Stimulated activated CD4-positive, alpha-beta T cell treated with anti-CD3 and anti-CD28 coated beads, TNF-alpha, amount 100 ng/mL, for 48 hours (primary cell): Measurements from ENCODE around the gene APOA4.

ENCODE experiments used
- DNase-seq, 3 donors: peaks; one replicate each; pipeline ENCODE4 v3.0.0-alpha.2; 2020; ENCODE audit warnings: low read depth in 3 of 3

The APOA4 gene

GRCh38 chr11:116830184-116830912 lies 7.2 kb upstream of the APOA4 start:
- no peak for DNase-seq

DNA sequence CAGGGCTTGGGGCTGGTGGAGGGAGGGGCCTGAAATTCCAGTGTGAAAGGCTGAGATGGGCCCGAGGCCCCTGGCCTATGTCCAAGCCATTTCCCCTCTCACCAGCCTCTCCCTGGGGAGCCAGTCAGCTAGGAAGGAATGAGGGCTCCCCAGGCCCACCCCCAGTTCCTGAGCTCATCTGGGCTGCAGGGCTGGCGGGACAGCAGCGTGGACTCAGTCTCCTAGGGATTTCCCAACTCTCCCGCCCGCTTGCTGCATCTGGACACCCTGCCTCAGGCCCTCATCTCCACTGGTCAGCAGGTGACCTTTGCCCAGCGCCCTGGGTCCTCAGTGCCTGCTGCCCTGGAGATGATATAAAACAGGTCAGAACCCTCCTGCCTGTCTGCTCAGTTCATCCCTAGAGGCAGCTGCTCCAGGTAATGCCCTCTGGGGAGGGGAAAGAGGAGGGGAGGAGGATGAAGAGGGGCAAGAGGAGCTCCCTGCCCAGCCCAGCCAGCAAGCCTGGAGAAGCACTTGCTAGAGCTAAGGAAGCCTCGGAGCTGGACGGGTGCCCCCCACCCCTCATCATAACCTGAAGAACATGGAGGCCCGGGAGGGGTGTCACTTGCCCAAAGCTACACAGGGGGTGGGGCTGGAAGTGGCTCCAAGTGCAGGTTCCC lies 6.5 kb upstream of the APOA4 start, which contains the start of gene APOC3:
Gene APOC3, plus strand, starts transcription at position 383 of the 659 bp plus-strand sequence. CDS start 676 bp downstream, outside the sequence.
- no peak for DNase-seq

DNA sequence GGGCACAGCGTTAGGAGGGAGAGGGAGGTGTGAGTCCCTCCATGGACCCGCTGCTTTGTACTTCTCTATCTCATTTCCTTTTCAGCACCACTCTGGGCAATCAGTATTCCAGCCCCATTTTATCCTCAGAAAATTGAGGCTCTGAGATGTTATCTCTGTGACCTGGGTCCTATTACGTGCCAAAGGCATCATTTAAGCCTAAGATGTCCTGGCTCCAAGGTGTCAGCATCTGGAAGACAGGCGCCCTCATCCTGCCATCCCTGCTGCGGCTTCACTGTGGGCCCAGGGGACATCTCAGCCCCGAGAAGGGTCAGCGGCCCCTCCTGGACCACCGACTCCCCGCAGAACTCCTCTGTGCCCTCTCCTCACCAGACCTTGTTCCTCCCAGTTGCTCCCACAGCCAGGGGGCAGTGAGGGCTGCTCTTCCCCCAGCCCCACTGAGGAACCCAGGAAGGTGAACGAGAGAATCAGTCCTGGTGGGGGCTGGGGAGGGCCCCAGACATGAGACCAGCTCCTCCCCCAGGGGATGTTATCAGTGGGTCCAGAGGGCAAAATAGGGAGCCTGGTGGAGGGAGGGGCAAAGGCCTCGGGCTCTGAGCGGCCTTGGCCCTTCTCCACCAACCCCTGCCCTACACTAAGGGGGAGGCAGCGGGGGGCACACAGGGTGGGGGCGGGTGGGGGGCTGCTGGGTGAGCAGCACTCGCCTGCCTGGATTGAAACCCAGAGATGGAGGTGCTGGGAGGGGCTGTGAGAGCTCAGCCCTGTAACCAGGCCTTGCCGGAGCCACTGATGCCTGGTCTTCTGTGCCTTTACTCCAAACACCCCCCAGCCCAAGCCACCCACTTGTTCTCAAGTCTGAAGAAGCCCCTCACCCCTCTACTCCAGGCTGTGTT lies 5.8 kb upstream of the APOA4 start:
- no peak for DNase-seq

- DNase-seq, result no peak
These were observed 4.4 kb upstream of the APOA4 start for GRCh38 chr11:116827461-116827860.

GRCh38 chr11:116826751-116827431 lies 3.8 kb upstream of the APOA4 start:
- no peak for DNase-seq

- DNase-seq, result no peak
These were observed 3.0 kb upstream of the APOA4 start for GRCh38 chr11:116825854-116826750.

GRCh38 chr11:116825434-116825833 lies 2.3 kb upstream of the APOA4 start:
- DNase-seq, result no peak

DNA sequence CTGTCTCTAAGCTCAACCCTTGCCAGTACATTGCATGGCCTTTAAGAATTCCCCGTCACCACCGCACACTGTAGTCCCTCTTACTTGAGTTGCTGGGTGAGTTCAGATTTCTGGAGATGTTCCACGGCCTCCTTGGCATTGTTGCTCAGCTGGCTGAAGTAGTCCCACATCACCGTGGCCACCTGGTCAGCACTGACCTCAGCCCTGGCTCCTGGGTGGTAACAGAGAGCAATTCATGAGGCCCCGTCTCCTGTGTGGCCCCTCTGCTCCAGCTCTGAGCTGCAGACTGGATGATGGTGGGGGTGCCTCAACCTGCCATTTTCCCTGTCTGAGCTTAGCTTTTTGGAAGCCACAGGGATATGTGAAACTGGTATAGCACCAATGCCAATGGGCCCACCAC lies 529 bp downstream of the APOA4 start:
- no peak for DNase-seq

- no peak for DNase-seq
These were observed 1.8 kb downstream of the APOA4 start for GRCh38 chr11:116821050-116821918.

GRCh38 chr11:116819049-116819448 lies 4.1 kb downstream of the APOA4 start:
- no peak for DNase-seq

GRCh38 chr11:116814502-116814901 lies 8.6 kb downstream of the APOA4 start:
- no peak for DNase-seq

DNA sequence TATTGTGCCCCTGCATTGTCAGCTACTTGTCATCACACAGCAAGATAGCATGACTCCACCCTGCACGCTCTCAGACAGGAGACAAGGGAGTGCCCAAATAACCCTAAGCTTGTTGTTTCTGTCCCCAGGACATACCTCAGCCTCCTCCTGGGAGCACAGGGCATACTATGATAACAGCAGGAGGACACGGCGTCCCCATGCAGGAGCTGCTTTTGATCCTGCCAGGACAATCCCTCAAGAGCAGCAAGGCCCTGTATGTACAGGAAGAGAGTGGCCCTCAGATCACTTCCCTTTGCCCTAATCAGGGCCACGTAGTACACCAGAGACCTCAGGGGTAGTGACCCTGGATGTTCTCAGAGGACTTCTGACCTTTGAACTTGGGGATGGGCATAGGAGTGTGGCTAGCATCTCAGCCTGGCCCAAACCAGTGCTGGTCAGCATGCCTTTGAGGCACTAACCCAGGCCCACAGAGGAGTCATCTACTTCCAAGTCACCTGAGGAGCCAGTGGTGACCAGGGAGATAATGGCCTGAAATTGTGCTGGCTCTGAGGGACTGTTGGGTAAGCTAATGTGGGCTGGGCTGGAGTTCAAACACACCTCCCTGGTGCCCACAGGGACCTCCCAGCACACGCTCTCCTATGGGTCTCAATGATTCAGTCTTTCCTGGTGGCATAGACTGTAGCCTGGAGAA lies 9.2 kb downstream of the APOA4 start:
- no peak for DNase-seq

GRCh38 chr11:116813170-116813569 lies 9.9 kb downstream of the APOA4 start:
- DNase-seq, result no peak

DNA sequence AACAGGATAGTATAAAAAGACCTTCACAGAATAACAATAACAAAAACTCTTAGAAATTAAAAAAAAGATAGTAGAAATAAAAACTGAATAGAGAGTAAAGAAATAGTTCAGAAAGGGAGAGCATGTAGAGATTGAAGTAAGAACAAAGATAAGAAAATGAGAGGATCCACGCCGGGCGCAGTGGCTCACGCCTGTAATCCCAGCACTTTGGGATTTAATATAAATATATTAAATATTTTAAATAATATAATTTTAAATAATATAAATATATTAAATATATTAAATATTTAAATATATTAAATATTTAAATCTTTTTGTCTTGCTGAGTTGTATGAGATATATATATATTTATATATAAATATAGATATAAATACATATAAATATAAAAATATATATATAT lies 11.0 kb downstream of the APOA4 start:
- no peak for DNase-seq

- no peak for DNase-seq
These were observed 11.9 kb downstream of the APOA4 start for GRCh38 chr11:116811194-116811593.

GRCh38 chr11:116808262-116809175 lies 14.6 kb downstream of the APOA4 start:
- no peak for DNase-seq

DNA sequence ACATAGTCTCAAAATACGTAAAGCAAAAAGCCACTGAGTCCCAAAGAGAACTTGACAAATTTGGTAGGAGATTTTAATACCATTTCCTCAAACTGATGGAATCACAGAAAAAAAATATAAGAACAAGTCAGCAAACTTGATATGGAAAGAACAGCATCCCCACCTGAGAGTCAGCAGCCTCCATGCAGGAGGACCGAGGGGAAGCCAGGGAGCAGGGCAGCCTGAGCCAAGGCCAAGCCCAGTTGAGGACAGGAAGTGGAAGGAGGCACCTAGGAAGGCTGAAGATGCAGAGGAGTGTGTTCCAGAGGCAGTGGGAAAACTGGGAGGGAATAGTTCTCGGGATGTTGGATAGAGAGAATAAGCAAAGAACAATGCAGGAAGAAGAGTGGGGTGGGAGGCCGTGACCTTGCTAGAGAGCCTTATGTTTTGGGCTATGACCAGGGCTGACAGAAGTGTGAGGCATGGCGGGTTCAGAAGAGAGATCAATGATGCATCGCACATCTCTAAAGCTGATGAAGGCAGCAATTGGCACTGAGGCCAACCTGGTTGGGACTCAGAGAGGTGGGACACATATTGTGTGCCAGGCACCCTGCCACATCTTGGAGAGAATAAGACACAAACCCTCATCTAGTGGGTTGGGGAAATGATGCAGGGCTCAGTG lies 15.4 kb downstream of the APOA4 start:
- no peak for DNase-seq

DNA sequence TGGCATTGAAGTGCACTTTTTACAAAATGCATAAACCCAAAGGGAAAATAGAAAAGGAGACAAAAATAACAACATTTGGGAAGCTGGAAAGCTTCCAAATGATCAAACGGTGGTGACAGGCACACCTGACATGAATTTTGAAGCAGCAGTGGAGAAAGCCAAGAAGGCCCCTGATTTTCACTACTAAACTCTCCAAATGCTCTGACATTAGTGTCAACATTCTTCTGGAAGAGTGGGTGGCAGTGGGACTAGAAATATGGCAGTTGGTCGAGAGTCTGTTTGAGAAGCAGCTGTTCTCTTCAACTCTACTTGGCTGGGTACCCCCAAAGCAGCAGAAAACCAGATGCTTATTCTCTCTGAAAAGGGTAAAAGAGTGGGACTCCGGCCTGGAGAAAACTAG lies 19.1 kb downstream of the APOA4 start:
- DNase-seq, result no peak
